H1 (cell line): Measurements from ENCODE around the gene PEPD. TPM values are rescaled to one million over a fixed set of nuclear protein-coding genes. Genes with fewer than 3 reads are reported as not detected.

Source experiments
- FOSL1 ChIP-seq: IDR thresholded peaks from 2 replicates; pipeline ENCODE4 v1.6.1; 2011; ENCODE audit warnings: mild to moderate bottlenecking, low read depth, low read length, moderate library complexity; ENCODE audit not compliant: insufficient read depth
- KDM5A ChIP-seq: fragments of 200-600 bp; IDR thresholded peaks from 2 replicates; pipeline ENCODE4 v1.7.1; 2012; ENCODE audit warnings: mild to moderate bottlenecking, low read length, inconsistent platforms, mixed read lengths
- POLR2AphosphoS5 ChIP-seq: IDR thresholded peaks from 2 replicates; pipeline ENCODE4 v1.6.1; 2011; ENCODE audit warnings: low read depth, low read length
- RAD21 ChIP-seq, 2 experiments: IDR thresholded peaks in 1 of 2; conservative IDR thresholded peaks in 1 of 2; 2 replicates each; pipeline ENCODE4 v1.6.1; 2011; ENCODE audit warnings: low read depth in 2 of 2, low read length in 2 of 2, improper control_type of control experiment in 1 of 2, inconsistent platforms in 1 of 2, mild to moderate bottlenecking in 1 of 2, moderate library complexity in 1 of 2
- SP1 ChIP-seq: IDR thresholded peaks from 2 replicates; pipeline ENCODE4 v1.6.1; 2011; ENCODE audit warnings: low read depth, low read length
- SRF ChIP-seq: IDR thresholded peaks from 2 replicates; pipeline ENCODE4 v1.6.1; 2011; ENCODE audit warnings: mild to moderate bottlenecking, low read depth, low read length, moderate library complexity
- TBP ChIP-seq: IDR thresholded peaks from 2 replicates; pipeline ENCODE4 v1.6.1; 2011; ENCODE audit warnings: low read depth, low read length, improper control_type of control experiment
- polyA plus RNA-seq, 7 experiments: library from polyadenylated mRNA; depleted of rRNA in 3 of 7; stranded (reverse) in 5 of 7; unstranded in 2 of 7; fragments of >200 nt in 5 of 7; fragments of 200-250 nt in 2 of 7; gene quantifications; 1 replicate in 5 of 7; 2 replicates in 1 of 7; 4 replicates in 1 of 7; pipeline versions ENCODE4 v1.2.1 to v1.2.3, GENCODE V29; 2011 to 2013; ENCODE audit warnings: missing spikeins in 2 of 7, mixed read lengths in 2 of 7
- total RNA-seq: library from RNA; stranded (reverse); fragmentation: NEBNext Ultra II Directional; extraction: Animal tissue kit (Norgen Biotek cat#: 25700); gene quantifications from 2 replicates; pipeline ENCODE4 v1.2.1, GENCODE V29; 2021

Gene PEPD
- total and polyA plus RNA-seq, 2 of the 8 experiments (the other 6 are each of a cell fraction or from before 2014, with no cell fraction given), result 84.1 to 178 TPM

DNA sequence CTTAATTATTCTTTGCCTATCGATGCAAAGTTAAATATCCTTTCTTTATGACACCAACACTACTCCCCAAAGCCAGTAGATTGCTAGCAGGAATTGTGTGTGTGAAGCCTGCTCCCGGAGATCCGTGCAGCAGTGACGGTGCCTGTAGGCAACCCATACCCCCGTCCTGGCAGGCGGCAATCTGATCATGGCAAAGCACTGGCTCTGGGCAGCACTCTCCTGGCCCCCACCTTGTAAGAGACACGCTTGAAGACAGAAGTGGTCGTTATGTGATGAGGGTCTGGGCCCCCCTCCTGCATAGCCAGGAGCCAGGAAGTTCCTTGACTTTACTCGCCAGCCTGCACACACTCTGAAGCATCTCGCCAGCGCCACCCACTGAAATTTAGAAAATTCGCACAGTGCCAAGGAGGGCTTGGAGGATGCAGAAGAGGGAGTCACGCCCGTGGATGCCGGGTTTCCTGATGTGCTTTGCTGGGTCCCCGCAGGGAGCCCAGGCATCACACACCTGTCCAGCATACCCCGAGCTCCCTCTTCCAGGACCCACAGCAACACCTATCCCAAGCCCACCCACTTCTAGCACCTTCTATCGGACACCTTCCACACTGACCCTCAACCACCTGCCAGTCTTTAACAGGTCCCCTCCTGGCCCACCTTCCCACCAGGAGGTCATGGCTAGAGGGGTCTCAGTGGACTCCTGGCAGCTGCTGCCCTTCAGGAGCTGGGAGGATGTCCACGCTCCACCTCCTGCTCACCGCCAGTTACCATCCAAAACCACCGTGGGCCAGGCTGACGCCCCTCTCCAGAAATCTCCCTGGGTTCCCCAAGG, 93.6 kb downstream of the PEPD start (continued):
- TF ChIP-seq TBP (no peak), SRF (no peak), KDM5A (no peak), SP1 (no peak), RAD21 (IDR thresholded peaks at IDR 0.05 in 1 of 2, conservative IDR thresholded peaks at IDR 0.05 in 1 of 2; ENCODE audit: low read depth in 2 of 2, low read length in 2 of 2) (peak; percentile 33 to 48; a peak in 3 of 4 replicates), POLR2AphosphoS5 (no peak), FOSL1 (no peak)
